WERI-Rb-1 (cell line): ENCODE data around the gene PDF.

Source experiments
- DNase-seq: peaks from one replicate; pipeline ENCODE4 v3.0.0-alpha.2; 2020
- H3K27ac ChIP-seq: fragments of 250-450 bp; sonication (Bioruptor Pico); 2 replicates; pipeline ENCODE4 v1.5.1; 2020; ENCODE audit warnings: mild to moderate bottlenecking, moderate library complexity
- H3K27me3 ChIP-seq: fragments of 250-450 bp; sonication (Bioruptor Pico); 2 replicates; pipeline ENCODE4 v1.5.1; 2021; ENCODE audit warnings: mild to moderate bottlenecking, low read depth, moderate library complexity; ENCODE audit not compliant: insufficient read depth, severe bottlenecking
- H3K36me3 ChIP-seq: fragments of 250-450 bp; sonication (Bioruptor Pico); 2 replicates; pipeline ENCODE4 v1.5.1; 2020; ENCODE audit warnings: mild to moderate bottlenecking, moderate library complexity
- H3K4me3 ChIP-seq: 2 replicates; pipeline ENCODE4 v1.5.1; 2011; ENCODE audit warnings: low read depth, mild to moderate bottlenecking, control low read depth, low read length
- H3K9me3 ChIP-seq: fragments of 250-450 bp; sonication (Bioruptor Pico); 2 replicates; pipeline ENCODE4 v1.5.1; 2021; ENCODE audit warnings: mild to moderate bottlenecking, moderate library complexity; ENCODE audit not compliant: severe bottlenecking
- TF ChIP-seq, protein P1 (sequence below): IDR thresholded peaks from 2 replicates; pipeline ENCODE4 v1.5.1; 2011; ENCODE audit warnings: low read depth, mild to moderate bottlenecking, control low read depth, inconsistent platforms, low read length

Gene PDF

DNA sequence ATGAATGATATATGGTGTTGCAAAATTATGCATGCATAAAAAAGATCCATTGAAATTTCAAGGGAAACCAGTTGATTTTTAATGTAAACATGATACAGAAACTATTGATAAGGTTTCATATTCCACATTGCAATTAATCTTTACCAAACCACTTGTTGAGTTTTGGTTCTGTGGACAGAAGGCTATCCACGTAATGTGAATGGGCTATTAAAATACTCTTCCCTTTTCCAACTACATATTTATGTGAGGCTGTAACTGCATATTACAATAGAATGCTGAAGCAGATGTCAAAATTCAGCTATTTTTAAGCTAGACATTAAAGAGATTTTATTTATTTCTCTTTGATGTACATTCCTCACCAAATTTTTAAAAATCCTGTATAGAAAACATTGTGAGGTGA, 53.0 kb downstream of the PDF start:
- H3K27me3 ChIP-seq: no peaks in the 10 kb centered on the region
- DNase-seq: no peak
- no peak overlapping the region for H3K4me3 ChIP-seq
- H3K36me3 ChIP-seq: peaks cover 9% of the 10 kb centered on the region
- no peaks in the 10 kb centered on the region for H3K9me3 ChIP-seq
- no peak overlapping the region for H3K27ac ChIP-seq
- TF ChIP-seq, protein P1, sequence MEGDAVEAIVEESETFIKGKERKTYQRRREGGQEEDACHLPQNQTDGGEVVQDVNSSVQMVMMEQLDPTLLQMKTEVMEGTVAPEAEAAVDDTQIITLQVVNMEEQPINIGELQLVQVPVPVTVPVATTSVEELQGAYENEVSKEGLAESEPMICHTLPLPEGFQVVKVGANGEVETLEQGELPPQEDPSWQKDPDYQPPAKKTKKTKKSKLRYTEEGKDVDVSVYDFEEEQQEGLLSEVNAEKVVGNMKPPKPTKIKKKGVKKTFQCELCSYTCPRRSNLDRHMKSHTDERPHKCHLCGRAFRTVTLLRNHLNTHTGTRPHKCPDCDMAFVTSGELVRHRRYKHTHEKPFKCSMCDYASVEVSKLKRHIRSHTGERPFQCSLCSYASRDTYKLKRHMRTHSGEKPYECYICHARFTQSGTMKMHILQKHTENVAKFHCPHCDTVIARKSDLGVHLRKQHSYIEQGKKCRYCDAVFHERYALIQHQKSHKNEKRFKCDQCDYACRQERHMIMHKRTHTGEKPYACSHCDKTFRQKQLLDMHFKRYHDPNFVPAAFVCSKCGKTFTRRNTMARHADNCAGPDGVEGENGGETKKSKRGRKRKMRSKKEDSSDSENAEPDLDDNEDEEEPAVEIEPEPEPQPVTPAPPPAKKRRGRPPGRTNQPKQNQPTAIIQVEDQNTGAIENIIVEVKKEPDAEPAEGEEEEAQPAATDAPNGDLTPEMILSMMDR: no peak
